Peyer's patch (tissue), 4 donors: Measurements from ENCODE around the gene PTPRF. TPM values are rescaled to one million over a fixed set of nuclear protein-coding genes. Genes with fewer than 3 reads are reported as not detected.

Source experiments
- DNase-seq, 3 donors: peaks; one replicate each; pipeline ENCODE4 v3.0.0-alpha.2; 2017 to 2019
- H3K27ac ChIP-seq, 4 donors: fragments of 200-600 bp; sonication (generic); one replicate each; pipeline ENCODE4 v1.5.1; 2016 to 2019
- H3K27me3 ChIP-seq, 2 donors: fragments of 200-600 bp; sonication (generic); one replicate each; pipeline ENCODE4 v1.5.1; 2019
- H3K36me3 ChIP-seq, 3 donors: fragments of 200-600 bp; sonication (generic); one replicate each; pipeline ENCODE4 v1.5.1; 2016 to 2019
- H3K4me1 ChIP-seq, 4 donors: fragments of 200-600 bp; sonication (generic); one replicate each; pipeline ENCODE4 v1.5.1; 2016 to 2019
- H3K4me3 ChIP-seq, 4 donors: fragments of 200-600 bp; sonication (generic); 1 replicate in 3 of 4; 2 replicates in 1 of 4; pipeline ENCODE4 v1.5.1; 2016 to 2019; ENCODE audit warnings: mild to moderate bottlenecking in 1 of 4
- H3K9me3 ChIP-seq, 4 donors: fragments of 200-600 bp; sonication (generic); one replicate each; pipeline ENCODE4 v1.5.1; 2016 to 2019; ENCODE audit warnings: mild to moderate bottlenecking in 1 of 4
- POLR2A ChIP-seq, 2 donors: fragments of 450-650 bp; IDR thresholded peaks; one replicate each; pipeline ENCODE4 v1.5.1; 2017; ENCODE audit warnings: antibody characterized with exemption in 2 of 2, mild to moderate bottlenecking in 2 of 2, moderate library complexity in 2 of 2
- total RNA-seq, 4 donors: library from RNA; depleted of rRNA; stranded (reverse); fragments of >200 nt; gene quantifications; one replicate each; pipeline ENCODE4 v1.1.0, GENCODE V29; 2016
- TF ChIP-seq, protein P1 (sequence below), 6 experiments: fragments of 450-650 bp in 4 of 6; fragments of 200-600 bp in 2 of 6; sonication (generic) in 1 of 6; IDR thresholded peaks; one replicate each; pipeline ENCODE4 v1.5.1; 2017 to 2019; ENCODE audit warnings: antibody characterized with exemption in 6 of 6, mild to moderate bottlenecking in 3 of 6, moderate library complexity in 1 of 6

The PTPRF gene
- total RNA-seq, 4 donors from 2014 or later = 149 to 613 (median 528) TPM

DNA sequence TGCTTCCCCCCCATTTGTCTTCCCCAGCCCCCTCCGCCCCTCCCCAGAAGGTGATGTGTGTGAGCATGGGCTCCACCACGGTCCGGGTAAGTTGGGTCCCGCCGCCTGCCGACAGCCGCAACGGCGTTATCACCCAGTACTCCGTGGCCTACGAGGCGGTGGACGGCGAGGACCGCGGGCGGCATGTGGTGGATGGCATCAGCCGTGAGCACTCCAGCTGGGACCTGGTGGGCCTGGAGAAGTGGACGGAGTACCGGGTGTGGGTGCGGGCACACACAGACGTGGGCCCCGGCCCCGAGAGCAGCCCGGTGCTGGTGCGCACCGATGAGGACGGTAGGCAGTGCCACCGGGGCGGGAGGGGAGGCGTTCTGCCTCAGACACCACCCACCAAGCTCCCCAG lies 67.0 kb downstream of the PTPRF start:
- no peak overlapping the region for H3K4me3 ChIP-seq
- TF ChIP-seq, protein P1, sequence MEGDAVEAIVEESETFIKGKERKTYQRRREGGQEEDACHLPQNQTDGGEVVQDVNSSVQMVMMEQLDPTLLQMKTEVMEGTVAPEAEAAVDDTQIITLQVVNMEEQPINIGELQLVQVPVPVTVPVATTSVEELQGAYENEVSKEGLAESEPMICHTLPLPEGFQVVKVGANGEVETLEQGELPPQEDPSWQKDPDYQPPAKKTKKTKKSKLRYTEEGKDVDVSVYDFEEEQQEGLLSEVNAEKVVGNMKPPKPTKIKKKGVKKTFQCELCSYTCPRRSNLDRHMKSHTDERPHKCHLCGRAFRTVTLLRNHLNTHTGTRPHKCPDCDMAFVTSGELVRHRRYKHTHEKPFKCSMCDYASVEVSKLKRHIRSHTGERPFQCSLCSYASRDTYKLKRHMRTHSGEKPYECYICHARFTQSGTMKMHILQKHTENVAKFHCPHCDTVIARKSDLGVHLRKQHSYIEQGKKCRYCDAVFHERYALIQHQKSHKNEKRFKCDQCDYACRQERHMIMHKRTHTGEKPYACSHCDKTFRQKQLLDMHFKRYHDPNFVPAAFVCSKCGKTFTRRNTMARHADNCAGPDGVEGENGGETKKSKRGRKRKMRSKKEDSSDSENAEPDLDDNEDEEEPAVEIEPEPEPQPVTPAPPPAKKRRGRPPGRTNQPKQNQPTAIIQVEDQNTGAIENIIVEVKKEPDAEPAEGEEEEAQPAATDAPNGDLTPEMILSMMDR (IDR thresholded peaks at IDR 0.05) = no peak
- no peak for TF ChIP-seq POLR2A (IDR thresholded peaks at IDR 0.05)
- H3K9me3 ChIP-seq = no peaks in the 10 kb centered on the region
- DNase-seq = no peak
- peaks cover 0 to 74% (median 0%) of the 10 kb centered on the region in 3 donors for H3K36me3 ChIP-seq
- H3K27ac ChIP-seq = no peak overlapping the region
- no peaks in the 10 kb centered on the region for H3K27me3 ChIP-seq
- H3K4me1 ChIP-seq = no peaks in the 10 kb centered on the region

DNA sequence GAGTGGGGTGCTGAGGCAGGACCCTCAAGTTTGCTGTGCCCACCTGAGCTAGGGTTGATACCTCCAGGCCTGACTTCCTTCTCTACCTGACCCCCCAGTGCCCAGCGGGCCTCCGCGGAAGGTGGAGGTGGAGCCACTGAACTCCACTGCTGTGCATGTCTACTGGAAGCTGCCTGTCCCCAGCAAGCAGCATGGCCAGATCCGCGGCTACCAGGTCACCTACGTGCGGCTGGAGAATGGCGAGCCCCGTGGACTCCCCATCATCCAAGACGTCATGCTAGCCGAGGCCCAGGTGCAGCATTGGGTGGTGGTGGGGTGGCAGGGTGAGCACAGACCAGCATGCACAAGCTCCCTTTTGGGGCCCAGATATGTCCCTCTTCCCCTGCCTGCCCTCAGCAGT lies 67.9 kb downstream of the PTPRF start:
- Histone ChIP-seq H3K27me3 (no peaks in the 10 kb centered on the region), H3K36me3 (peaks cover 0 to 70% (median 0%) of the 10 kb centered on the region in 3 donors), H3K27ac (no peak overlapping the region), H3K4me1 (no peaks in the 10 kb centered on the region), H3K9me3 (no peaks in the 10 kb centered on the region), H3K4me3 (no peak overlapping the region)
- DNase-seq = no peak
- TF ChIP-seq POLR2A (IDR thresholded peaks at IDR 0.05) = no peak
- TF ChIP-seq, protein P1 (IDR thresholded peaks at IDR 0.05) = no peak

DNA sequence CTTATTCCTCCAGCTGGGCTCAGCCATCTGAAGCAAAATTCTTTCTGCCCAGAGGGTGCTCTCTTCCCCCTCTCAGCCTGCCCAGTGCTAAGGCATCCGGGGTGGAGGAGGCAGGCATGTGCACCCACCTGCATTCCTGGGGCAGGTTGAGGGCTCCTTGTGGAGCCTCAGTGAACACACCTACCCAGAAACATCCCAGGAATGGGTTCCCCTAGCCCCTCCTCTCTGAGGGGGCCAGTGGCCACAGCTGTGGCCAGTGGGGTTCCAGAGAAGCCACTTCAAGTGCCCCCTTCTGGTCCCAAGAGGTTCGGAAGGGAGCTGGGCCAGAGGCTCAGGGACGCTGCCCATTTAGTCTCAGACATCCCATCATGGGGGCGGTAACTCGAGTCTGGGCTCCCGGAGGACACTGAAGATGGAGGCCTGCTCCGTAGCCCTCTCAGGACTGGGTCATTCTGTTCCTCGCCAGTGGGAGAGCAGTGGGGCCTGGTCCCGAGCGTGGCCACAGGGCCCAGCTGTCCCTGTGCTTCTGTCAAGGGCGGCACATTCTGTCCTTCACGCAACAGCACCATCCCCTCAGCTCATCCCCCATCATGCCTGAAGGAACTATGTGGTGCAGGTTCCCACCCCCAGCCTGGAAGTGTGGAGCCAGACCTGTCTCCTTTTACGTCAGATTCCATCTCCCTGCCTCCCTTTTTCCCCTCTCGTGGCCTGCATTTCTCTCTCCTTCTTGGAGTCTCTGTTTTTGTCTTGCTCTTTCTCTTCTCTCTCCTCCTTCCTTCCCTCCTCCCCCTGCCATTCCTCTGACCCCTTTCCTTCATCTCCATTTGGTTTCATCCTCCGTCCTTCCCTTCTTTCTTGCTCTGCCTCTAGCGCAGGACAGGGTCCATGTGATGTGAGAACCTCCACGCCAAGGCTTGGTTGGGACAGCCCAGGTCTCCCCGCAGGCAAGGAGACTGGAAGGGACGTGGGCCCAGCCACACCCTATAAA lies 69.6 kb downstream of the PTPRF start:
- H3K4me3 ChIP-seq = no peak overlapping the region
- TF ChIP-seq POLR2A (IDR thresholded peaks at IDR 0.05) = no peak
- TF ChIP-seq, protein P1 (IDR thresholded peaks at IDR 0.05) = no peak
- no peaks in the 10 kb centered on the region for H3K9me3 ChIP-seq
- peaks cover 0 to 72% (median 0%) of the 10 kb centered on the region in 3 donors for H3K36me3 ChIP-seq
- no peak overlapping the region for H3K27ac ChIP-seq
- H3K4me1 ChIP-seq = no peaks in the 10 kb centered on the region
- no peak for DNase-seq
- no peaks in the 10 kb centered on the region for H3K27me3 ChIP-seq

DNA sequence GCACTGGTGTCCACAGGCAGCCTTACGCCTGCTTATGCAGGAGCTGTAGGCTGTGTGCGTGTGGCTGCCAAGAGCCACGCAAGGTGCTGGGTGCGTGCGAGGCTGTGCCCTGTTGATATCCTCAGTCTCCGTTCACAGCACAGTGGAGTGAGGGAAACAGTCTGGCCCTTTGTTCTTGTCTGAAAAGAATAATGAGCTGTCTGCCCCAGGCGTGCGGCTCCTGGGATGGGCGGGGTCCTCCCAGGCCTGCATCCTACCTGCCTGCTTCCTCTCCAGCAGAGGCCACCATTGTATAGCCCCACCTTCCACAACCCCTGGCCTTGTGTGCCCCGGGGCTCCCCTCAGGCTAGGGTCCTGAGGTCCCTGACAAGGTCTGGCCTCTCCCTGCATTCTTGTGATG lies 72.3 kb downstream of the PTPRF start:
- no peaks in the 10 kb centered on the region for H3K4me1 ChIP-seq
- DNase-seq = no peak
- H3K4me3 ChIP-seq = no peak overlapping the region

DNA sequence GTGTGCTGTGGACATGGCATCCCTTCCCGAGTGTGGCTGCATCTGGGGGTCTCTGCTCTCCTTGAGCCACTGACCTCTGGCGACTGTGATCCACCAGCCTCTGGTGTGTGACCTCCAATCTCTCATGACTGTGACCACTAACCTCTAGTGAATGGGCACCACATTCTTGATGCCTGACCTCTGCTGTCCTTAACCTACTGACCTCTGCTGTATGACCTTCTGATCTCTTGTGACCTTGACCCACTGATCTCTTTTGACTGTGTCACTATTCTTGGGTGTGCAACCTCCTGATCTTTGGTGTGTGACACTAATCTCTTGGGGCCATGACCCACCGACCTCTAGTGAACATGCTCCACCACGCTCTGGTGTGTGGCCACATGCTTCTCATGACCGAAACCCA lies 73.5 kb downstream of the PTPRF start:
- Histone ChIP-seq H3K4me1 (no peaks in the 10 kb centered on the region), H3K27ac (no peak overlapping the region), H3K36me3 (peaks cover 0 to 80% (median 0%) of the 10 kb centered on the region in 3 donors), H3K4me3 (no peak overlapping the region), H3K27me3 (no peaks in the 10 kb centered on the region), H3K9me3 (no peaks in the 10 kb centered on the region)
- TF ChIP-seq, protein P1 (IDR thresholded peaks at IDR 0.05) = no peak
- TF ChIP-seq POLR2A (IDR thresholded peaks at IDR 0.05) = no peak
- no peak for DNase-seq

More for the DNA sequence above, 72.3 kb downstream of the PTPRF start:
- TF ChIP-seq, protein P1 (IDR thresholded peaks at IDR 0.05) = no peak
- TF ChIP-seq POLR2A (IDR thresholded peaks at IDR 0.05) = no peak
- H3K9me3 ChIP-seq = no peaks in the 10 kb centered on the region
- no peaks in the 10 kb centered on the region for H3K27me3 ChIP-seq
- no peak overlapping the region for H3K27ac ChIP-seq
- H3K36me3 ChIP-seq = peaks cover 0 to 77% (median 0%) of the 10 kb centered on the region in 3 donors
